Ishikawa (cell line): ENCODE data around the gene MRPL14.
A peak's percentile ranks its signal among the peaks of the same experiment; 100 is the strongest.

Experiments used
- CEBPB ChIP-seq: IDR thresholded peaks from 2 replicates; pipeline ENCODE4 v1.6.1; 2012
- CREB1 ChIP-seq: IDR thresholded peaks from 2 replicates; pipeline ENCODE4 v1.6.1; 2012; ENCODE audit warnings: low read depth
- EGR1 ChIP-seq: IDR thresholded peaks from 2 replicates; pipeline ENCODE4 v1.6.1; 2012
- EP300 ChIP-seq: IDR thresholded peaks from 2 replicates; pipeline ENCODE4 v1.6.1; 2012; ENCODE audit warnings: borderline replicate concordance
- FOXM1 ChIP-seq: IDR thresholded peaks from 2 replicates; pipeline ENCODE4 v1.6.1; 2012; ENCODE audit warnings: low read depth, borderline replicate concordance
- NFIC ChIP-seq: IDR thresholded peaks from 2 replicates; pipeline ENCODE4 v1.6.1; 2012
- RAD21 ChIP-seq: IDR thresholded peaks from 2 replicates; pipeline ENCODE4 v1.6.1; 2012; ENCODE audit warnings: low read depth
- TAF1 ChIP-seq: IDR thresholded peaks from 2 replicates; pipeline ENCODE4 v1.6.1; 2012; ENCODE audit warnings: low read depth, mild to moderate bottlenecking
- TCF12 ChIP-seq: IDR thresholded peaks from 2 replicates; pipeline ENCODE4 v1.6.1; 2012; ENCODE audit warnings: low read depth
- TEAD4 ChIP-seq: IDR thresholded peaks from 2 replicates; pipeline ENCODE4 v1.6.1; 2012
- YY1 ChIP-seq: IDR thresholded peaks from 2 replicates; pipeline ENCODE4 v1.6.1; 2012; ENCODE audit warnings: low read depth
- ZBTB7A ChIP-seq: IDR thresholded peaks from 2 replicates; pipeline ENCODE4 v1.6.1; 2012; ENCODE audit warnings: low read depth
- TF ChIP-seq, protein P1 (sequence below): IDR thresholded peaks from 2 replicates; pipeline ENCODE4 v1.6.1; 2012
- TF ChIP-seq, protein P2 (sequence below): IDR thresholded peaks from 2 replicates; pipeline ENCODE4 v1.6.1; 2012; ENCODE audit warnings: low read depth, mild to moderate bottlenecking
- TF ChIP-seq, protein P3 (sequence below): IDR thresholded peaks from 2 replicates; pipeline ENCODE4 v1.6.1; 2012

Gene MRPL14

DNA sequence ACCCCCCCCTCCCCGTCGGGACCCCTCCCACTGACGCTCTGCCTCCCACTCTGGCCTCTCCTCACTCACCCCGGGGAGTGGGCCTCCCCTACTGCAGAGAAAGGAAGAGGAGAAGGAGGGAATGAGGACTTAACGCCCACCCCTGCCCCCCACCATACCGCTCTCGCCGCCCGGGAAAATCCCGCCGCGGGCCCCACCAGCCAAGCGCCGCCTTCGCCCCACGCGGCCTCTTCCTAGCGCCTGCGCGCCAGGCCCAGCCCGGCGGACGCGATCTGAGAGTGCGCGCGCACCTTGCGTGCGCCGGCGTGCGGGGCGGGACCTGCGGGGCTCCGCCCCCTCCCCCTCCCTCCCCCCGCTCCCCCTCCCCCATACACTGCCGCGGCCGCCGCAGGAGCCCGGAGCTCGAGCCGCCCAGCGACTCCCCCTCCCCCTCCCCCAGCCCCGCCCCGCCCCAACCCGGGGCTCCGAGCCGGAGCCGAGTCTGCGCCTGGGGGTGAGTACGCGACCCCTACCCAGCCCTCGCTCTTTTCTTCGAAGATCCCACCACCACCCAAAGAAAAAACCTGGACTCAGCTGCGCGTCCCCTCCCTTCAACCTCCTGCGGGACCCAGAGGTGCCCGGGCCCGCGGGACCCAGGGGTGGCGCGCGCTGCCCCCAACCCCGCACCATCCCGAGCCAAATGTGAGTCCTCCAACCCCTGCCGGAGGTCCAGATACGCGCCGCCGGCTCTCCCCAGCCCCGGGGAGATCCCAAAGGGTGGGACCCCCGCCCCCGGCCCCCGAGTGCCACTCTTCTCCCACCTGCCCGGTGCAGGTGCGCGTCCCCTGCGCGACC, at the start of gene MRPL14, which contains the start of gene TMEM63B:
MRPL14 (minus strand) TSS at position 267 of the 834 bp plus-strand sequence. CDS start 10,841 bp downstream, outside the sequence.
TMEM63B (plus strand) TSS at position 369 of the 834 bp plus-strand sequence. CDS start 7,031 bp downstream, outside the sequence.
- TF ChIP-seq FOXM1 (no peak), ZBTB7A (no peak; the same call in 1 of the 2 replicates), NFIC (no peak), YY1 (no peak), RAD21 (no peak), EGR1 (no peak), CREB1 (no peak), TAF1 (peak; percentile 53; the same call in 1 of the 2 replicates), CEBPB (no peak), TCF12 (0 out of 2 replicates have a peak, but pooled peaks have one; percentile 11), TEAD4 (no peak), EP300 (no peak)
- TF ChIP-seq, protein P1, sequence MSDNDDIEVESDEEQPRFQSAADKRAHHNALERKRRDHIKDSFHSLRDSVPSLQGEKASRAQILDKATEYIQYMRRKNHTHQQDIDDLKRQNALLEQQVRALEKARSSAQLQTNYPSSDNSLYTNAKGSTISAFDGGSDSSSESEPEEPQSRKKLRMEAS, result peak; percentile 68
- TF ChIP-seq, protein P2, sequence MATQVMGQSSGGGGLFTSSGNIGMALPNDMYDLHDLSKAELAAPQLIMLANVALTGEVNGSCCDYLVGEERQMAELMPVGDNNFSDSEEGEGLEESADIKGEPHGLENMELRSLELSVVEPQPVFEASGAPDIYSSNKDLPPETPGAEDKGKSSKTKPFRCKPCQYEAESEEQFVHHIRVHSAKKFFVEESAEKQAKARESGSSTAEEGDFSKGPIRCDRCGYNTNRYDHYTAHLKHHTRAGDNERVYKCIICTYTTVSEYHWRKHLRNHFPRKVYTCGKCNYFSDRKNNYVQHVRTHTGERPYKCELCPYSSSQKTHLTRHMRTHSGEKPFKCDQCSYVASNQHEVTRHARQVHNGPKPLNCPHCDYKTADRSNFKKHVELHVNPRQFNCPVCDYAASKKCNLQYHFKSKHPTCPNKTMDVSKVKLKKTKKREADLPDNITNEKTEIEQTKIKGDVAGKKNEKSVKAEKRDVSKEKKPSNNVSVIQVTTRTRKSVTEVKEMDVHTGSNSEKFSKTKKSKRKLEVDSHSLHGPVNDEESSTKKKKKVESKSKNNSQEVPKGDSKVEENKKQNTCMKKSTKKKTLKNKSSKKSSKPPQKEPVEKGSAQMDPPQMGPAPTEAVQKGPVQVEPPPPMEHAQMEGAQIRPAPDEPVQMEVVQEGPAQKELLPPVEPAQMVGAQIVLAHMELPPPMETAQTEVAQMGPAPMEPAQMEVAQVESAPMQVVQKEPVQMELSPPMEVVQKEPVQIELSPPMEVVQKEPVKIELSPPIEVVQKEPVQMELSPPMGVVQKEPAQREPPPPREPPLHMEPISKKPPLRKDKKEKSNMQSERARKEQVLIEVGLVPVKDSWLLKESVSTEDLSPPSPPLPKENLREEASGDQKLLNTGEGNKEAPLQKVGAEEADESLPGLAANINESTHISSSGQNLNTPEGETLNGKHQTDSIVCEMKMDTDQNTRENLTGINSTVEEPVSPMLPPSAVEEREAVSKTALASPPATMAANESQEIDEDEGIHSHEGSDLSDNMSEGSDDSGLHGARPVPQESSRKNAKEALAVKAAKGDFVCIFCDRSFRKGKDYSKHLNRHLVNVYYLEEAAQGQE, result no peak
- TF ChIP-seq, protein P3, sequence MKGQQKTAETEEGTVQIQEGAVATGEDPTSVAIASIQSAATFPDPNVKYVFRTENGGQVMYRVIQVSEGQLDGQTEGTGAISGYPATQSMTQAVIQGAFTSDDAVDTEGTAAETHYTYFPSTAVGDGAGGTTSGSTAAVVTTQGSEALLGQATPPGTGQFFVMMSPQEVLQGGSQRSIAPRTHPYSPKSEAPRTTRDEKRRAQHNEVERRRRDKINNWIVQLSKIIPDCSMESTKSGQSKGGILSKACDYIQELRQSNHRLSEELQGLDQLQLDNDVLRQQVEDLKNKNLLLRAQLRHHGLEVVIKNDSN, result peak; percentile 17; the same call in 1 of the 2 replicates

DNA sequence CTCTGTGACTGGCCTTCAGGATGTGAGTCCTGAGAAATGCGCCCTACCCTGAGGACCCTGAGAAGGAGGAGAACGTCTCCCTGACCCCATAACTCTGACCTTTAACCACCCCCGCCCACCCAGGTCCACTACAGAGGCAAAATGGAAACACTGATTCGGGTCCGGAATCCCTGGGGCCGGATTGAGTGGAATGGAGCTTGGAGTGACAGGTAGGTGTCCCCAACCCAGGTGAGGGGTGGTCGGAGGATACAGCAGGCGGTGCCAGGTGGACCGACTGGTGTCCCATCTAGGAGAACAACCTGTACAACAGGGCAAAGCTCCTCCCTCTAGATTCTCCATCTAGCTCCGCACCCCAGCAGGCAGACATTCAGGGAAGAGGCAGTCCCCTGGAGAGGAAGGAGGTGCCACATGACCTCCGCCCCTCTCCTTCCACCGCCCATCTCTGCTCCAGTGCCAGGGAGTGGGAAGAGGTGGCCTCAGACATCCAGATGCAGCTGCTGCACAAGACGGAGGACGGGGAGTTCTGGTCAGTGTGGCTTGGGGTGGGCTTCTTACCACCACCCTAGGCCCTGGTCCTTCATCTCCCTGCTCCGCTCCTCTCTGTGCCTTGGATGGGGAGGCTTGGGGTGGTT, 49.0 kb upstream of the MRPL14 start:
- TF ChIP-seq FOXM1, result no peak
- TF ChIP-seq, protein P3, result peak; percentile 56

DNA sequence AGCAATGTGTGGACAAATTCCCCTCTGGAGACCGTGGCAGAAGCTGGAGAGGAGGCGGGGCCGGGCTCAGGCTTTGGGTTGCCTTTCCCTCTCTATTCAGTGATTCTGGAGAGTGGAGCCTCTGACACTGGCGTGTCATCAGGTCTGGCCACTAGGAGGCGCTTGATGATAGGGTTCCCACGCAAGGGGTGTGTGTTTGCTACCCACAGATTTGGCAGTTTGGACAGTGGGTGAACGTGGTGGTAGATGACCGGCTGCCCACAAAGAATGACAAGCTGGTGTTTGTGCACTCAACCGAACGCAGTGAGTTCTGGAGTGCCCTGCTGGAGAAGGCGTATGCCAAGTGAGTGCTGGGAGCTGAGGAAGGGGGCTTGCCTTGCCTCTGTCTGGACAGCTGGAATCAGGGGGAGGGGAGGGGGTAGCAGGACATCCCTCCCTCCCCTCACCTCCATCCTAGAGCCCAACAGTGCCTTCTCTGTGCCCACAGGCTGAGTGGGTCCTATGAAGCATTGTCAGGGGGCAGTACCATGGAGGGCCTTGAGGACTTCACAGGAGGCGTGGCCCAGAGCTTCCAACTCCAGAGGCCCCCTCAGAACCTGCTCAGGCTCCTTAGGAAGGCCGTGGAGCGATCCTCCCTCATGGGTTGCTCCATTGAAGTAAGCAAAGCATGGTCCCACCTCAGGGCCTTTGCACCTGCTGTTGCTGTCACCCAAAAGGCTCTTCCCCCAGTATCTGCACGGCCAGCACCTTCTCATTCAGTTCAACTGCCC, 45.7 kb upstream of the MRPL14 start:
- TF ChIP-seq, protein P2, result no peak
- TF ChIP-seq TEAD4 (no peak), RAD21 (peak; percentile 98)

DNA sequence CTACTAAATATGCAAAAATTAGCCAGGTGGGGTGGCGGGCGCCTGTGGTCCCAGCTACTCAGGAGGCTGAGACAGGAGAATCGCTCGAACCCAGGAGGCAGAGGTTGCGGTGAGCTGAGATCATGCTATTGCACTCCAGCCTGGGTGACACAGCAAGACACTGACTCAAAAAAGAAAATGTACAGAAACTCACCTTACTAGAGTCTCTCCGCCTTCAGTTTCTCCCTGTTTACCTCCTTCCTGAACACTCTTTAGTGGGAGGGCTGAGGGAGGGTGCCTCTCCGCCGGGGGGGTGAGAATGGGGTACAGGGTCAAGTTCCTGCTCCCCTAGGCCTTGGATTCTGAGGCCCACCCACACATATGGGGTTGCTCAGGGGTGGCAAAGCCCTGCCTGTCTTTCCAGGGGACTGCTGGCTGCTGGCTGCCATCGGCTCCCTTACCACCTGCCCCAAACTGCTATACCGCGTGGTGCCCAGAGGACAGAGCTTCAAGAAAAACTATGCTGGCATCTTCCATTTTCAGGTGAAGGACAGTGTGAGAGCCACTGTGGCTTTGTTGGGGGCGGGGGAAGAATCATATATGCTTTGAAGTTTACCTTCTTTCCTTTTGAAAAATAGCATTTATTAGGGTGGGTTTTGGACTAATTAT, 44.8 kb upstream of the MRPL14 start:
- TF ChIP-seq TCF12, result no peak
- 0 out of 2 replicates have a peak, but pooled peaks have one; percentile 13 for TF ChIP-seq ZBTB7A
- TF ChIP-seq, protein P3, result no peak
- TF ChIP-seq TAF1, result no peak
- TF ChIP-seq NFIC, result no peak
- TF ChIP-seq TEAD4, result no peak

DNA sequence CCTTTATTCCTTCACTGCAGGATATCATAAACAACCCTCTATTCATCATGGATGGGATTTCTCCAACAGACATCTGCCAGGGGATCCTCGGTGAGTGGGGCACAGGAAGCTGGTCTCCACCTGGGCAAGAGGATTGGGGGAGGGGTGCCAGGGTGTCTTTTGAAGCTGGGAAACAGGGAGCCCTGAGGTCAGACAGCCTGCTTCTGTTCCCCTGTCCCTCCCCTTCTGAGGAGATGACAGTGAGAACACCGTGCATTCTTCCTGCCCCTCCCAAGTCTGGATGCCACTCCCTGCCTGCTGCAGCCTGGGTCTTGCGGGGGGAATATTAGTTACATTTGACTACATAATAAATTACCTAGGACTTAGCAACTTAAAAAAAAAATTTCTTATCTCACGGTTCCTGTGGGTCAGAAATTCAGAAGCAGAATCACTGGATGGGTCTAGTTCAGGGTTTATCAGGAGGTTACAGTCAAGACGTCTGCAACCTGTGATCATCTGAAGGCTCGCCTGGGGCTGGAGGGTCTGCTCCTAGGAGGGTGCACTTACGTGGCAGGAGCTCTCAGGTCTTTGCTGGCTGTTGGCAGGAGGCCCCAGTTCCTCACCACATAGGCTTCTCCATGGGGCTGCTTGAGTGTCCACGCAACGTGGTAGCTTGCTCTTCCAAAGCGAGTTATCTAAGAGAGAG, 42.8 kb upstream of the MRPL14 start:
- TF ChIP-seq YY1 (no peak), ZBTB7A (no peak), CEBPB (no peak), EP300 (no peak), CREB1 (no peak), RAD21 (no peak), TAF1 (no peak), TCF12 (no peak), TEAD4 (no peak), NFIC (no peak), FOXM1 (no peak), EGR1 (no peak)
- TF ChIP-seq, protein P3, result no peak
- TF ChIP-seq, protein P2, result no peak
